Activated CD4-positive, CD25-positive, alpha-beta regulatory T cell treated with anti-CD3 and anti-CD28 coated beads, Interleukin-2, amount 50 U/mL, for 72 hours (primary cell): ENCODE data around the gene MOCOS.

ENCODE experiments used
- DNase-seq: peaks from one replicate; pipeline ENCODE4 v3.0.0; 2021

Gene MOCOS

DNA sequence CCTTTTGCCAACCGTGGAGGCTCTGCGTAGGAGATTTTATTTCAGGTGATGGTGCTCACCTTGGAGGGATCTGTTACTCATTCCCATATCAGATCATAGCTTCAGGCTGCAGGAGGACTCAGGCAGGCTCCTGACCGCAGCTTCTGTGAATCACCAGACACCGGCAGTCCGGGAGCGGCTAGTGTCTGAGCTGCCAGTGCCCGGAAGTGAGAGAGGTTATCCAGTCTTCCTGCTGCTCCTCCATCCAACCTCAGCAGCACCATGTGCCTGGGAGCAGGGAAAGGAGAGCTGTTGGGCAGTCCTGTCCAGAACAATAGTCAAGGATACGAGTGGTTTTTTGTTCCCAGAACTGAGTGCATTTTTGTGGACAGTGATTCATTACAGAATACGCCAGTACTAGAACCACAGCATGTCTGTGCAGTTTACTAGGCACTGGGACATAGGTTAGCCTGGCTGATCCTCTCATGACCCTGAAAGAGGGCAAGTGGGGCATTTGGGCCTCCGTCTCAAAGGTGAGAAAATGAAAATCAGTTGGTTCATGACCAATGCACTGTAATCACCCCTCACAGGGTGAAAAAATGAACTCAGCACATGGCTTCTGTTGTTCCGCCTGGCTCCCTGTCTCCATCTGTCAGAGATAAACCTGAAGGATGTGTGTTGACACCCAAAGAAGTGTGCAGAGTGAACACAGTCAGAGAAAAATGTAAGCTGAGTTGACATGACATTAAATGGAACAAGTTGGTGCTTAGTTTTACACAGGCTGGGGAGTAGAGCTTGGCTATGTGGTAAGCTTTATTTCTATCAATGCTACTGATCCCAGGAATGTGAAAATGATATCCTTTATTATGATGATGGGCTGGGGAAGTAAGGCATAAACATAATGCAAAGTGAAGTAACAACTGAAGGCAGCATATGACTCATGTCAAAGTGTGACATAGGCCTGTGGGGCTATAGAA is 122.4 kb downstream of the MOCOS start:
- no peak for DNase-seq

DNA sequence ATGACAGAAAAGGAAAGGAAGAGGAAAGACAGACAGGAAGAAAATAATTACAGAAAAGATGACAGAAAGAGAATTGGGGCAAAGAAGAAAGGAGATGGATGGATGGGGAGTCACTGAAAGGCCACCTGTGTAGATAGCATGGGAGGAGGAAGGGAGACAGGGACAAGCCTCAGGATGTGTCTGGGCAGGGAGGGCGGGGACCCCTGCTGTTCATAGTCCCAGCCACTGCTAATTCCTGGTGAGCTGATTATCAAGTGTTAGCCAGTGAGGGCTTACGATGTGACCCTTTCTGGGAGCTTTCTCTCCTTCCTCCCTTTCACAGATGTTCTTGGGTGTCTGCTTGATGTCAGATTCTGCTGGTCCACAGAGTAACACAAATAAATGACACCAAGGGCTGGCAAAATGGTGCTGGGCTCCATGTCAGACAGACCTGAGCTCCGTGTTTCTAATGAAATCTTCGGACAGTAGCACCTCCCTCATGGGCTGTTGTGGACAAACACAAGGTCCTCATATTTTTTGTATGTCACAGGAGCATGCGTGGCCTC is 123.8 kb downstream of the MOCOS start:
- no peak for DNase-seq

DNA sequence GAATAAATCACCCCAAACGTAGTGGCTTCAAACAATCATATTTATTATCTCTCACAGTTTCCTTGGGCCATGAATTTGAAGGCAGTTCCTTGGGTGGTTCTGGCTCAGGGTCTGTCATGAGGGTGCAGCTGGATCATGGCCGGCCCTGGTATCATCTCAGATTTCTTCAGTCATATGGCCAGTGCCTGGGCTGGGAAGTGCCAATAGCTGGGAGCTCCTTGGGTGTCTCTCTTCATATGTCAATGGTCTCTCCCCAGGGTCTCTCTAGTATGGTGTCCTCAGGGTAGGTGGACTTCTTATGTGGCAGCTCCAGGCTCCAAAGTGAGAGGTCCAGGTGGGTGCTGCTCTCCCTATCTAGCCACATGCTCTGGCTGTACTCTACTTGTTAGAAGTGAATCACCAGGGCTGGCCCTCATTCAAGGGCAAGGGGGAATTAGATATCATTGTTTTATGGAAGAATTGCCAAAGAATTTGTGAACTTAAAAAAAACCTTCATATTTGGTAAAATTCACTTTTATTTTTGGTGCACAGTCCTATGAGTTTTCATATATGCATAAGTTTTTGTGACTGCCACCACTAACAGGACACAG is 125.6 kb downstream of the MOCOS start:
- DNase-seq = no peak

DNA sequence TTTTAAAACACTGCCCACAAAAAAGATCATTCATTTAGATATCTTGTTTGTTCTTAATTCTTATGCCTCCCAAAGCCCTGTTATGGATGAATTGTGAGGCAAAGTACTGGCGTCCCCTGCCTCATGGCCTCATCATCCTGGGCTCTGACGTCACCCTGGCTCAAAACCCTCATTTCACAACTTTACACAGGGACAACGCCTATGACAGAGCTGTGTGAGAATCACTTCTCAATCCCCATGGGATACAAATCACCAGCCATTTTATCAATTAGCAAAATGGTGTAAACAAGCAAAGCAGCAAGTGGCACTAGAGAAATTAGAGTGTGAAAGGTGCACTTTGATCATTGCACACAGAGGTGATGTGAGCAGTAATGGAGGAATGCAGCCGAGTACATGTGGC is 126.8 kb downstream of the MOCOS start:
- no peak for DNase-seq

DNA sequence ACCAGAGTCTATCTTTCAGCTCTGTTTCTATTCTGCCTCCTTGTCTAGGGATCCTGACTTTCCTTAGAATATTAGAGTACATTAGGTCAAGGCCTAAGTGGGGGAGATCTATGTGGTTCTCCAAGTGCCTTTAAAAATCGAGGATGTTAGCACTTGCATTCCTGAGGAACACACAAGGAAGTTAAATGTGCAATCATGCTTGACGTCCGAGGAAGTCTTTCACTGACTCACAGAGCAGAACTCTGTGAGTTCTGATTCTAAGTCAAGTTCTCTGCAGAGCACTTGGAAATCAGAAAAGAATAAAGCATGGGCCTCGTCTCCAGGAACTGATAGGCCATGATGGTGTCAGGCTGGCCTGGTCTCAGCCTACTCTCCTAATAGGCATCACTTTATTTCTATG is 127.5 kb downstream of the MOCOS start:
- DNase-seq = no peak

DNA sequence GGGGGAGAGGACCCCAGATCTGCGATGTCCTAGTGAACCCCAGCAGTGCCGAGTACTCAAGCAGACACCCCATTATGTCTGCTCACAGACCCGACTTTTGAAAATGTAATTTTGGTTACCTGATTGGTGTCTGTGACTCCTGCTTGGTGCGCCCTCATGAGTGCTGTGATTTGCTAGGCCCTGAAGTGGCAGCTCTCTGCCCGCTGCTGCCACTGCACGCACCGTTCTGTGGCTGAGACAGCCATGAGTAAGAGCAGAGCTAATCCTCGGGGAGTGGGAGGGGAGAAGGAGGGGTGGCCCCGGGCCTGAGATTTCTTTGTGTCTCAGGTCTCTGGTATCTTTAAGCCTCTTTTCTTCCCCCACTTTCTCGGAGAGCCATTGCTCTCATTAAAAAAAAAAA is 128.4 kb downstream of the MOCOS start:
- DNase-seq = no peak

DNA sequence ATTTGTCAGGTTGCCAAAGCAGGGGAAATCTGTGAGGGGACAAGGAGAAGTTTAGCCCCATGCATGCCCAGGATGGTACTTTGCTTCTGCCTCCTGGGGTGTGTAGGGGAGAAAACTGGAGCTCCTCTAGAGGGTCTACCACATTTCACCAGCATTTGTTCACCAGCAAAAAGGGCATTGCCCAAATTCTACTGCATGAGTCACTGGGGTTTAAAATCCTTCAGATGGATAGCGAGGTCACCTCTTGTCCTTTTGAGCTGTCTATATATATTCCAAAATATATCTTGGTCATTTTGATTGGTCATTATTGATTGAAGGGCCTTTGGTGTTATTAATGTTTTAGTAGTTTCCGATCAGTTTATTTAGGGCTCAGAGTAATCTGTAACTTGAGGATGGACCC is 128.9 kb downstream of the MOCOS start:
- DNase-seq = no peak
